ENCODE data around the gene HECA. TPM values are rescaled to one million over a fixed set of nuclear protein-coding genes. Genes with fewer than 3 reads are reported as not detected.
A peak's percentile ranks its signal among the peaks of the same experiment; 100 is the strongest.

HECA gene
- total RNA-seq, 3 donors from 2014 or later (not counting 1 experiment from before 2014, with no cell fraction given) = 76.5 to 80.5 (median 77.6) TPM

GRCh38 chr6:139143111-139143510 is 8.2 kb downstream of the HECA start:
- peak overlapping the region; percentile 47 for H3K4me3 Mint-ChIP-seq
- intact Hi-C loops (cut with micrococcal nuclease) = no loop called here
- peak in 2 of 3 donors; percentile 8 to 23 for ATAC-seq
- Histone ChIP-seq H3K4me3 (ENCODE audit: low read length) (no peak overlapping the region), H3K27me3 (ENCODE audit: control insufficient read depth, insufficient read depth, low read length) (no peaks in the 10 kb centered on the region), H3K36me3 (ENCODE audit: control insufficient read depth, insufficient read depth, low read length) (no peaks in the 10 kb centered on the region), H3K4me1 (ENCODE audit: control insufficient read depth, insufficient read depth, low read length) (peaks cover 36% of the 10 kb centered on the region), H3K27ac (ENCODE audit: low read length) (no peak overlapping the region), H3K9me3 (ENCODE audit: control insufficient read depth, insufficient read depth, low read length) (no peaks in the 10 kb centered on the region)
- H3K9me3 Mint-ChIP-seq = no peaks in the 10 kb centered on the region
- no peak for DNase-seq
- H3K36me3 Mint-ChIP-seq = no peaks in the 10 kb centered on the region
- H3K27ac Mint-ChIP-seq = peak overlapping the region; percentile 0 to 42
- H3K27me3 Mint-ChIP-seq (ENCODE audit: low read depth in 2 of 2) = no peaks in the 10 kb centered on the region
- TF ChIP-seq, protein P1, sequence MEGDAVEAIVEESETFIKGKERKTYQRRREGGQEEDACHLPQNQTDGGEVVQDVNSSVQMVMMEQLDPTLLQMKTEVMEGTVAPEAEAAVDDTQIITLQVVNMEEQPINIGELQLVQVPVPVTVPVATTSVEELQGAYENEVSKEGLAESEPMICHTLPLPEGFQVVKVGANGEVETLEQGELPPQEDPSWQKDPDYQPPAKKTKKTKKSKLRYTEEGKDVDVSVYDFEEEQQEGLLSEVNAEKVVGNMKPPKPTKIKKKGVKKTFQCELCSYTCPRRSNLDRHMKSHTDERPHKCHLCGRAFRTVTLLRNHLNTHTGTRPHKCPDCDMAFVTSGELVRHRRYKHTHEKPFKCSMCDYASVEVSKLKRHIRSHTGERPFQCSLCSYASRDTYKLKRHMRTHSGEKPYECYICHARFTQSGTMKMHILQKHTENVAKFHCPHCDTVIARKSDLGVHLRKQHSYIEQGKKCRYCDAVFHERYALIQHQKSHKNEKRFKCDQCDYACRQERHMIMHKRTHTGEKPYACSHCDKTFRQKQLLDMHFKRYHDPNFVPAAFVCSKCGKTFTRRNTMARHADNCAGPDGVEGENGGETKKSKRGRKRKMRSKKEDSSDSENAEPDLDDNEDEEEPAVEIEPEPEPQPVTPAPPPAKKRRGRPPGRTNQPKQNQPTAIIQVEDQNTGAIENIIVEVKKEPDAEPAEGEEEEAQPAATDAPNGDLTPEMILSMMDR (IDR thresholded peaks at IDR 0.05) = no peak
- peaks cover 79 to 86% of the 10 kb centered on the region in 2 donors for H3K4me1 Mint-ChIP-seq
- 41% methylated on average over 2 of the region's 3 CpGs for WGBS (ENCODE audit: insufficient coverage)

DNA sequence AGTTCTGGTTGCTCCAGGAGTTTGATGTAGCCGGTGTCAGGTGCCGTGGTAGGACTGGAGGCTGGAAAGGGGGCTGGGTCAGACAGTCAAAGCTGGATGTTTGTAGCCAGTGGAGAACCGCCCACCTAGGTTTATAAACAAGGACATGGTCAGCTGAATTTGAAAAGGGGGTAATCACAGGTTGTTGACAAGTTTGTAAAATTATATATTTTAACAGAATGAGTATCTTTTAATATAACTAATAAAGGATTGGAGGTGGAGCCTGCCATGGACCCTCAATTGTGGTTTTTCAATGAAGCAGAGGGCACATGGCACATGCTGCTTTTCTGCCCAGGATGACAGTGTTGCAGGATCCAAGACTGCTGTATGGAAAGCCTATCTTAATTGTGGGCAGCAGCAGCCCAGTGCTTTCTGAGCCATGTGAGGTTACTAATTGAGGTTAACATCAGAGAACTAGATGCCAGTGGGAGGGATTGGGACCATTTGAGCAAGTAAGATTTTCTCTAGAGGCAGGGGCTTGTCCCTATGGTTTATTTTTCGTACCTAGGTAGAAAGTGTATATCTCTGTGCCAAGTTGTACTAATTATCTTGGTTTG is 9.7 kb downstream of the HECA start:
- TF ChIP-seq, protein P1 (IDR thresholded peaks at IDR 0.05) = no peak
- Histone ChIP-seq H3K9me3 (ENCODE audit: control insufficient read depth, insufficient read depth, low read length) (no peaks in the 10 kb centered on the region), H3K4me3 (ENCODE audit: low read length) (no peak overlapping the region), H3K36me3 (ENCODE audit: control insufficient read depth, insufficient read depth, low read length) (no peaks in the 10 kb centered on the region), H3K27me3 (ENCODE audit: control insufficient read depth, insufficient read depth, low read length) (no peaks in the 10 kb centered on the region), H3K4me1 (ENCODE audit: control insufficient read depth, insufficient read depth, low read length) (peaks cover 42% of the 10 kb centered on the region), H3K27ac (ENCODE audit: low read length) (no peak overlapping the region)
- intact Hi-C loops (cut with micrococcal nuclease) = no loop called here
- DNase-seq = no peak
- WGBS (ENCODE audit: insufficient coverage) = 82% methylated on average over 3 of the region's 4 CpGs
- peak in 1 of 3 donors; percentile 27 for ATAC-seq
- peak overlapping the region; percentile 55 to 79 for H3K27ac Mint-ChIP-seq
- H3K36me3 Mint-ChIP-seq = no peaks in the 10 kb centered on the region
- H3K9me3 Mint-ChIP-seq = no peaks in the 10 kb centered on the region
- peak overlapping the region; percentile 73 for H3K4me3 Mint-ChIP-seq
- peaks cover 77 to 83% of the 10 kb centered on the region in 2 donors for H3K4me1 Mint-ChIP-seq
- H3K27me3 Mint-ChIP-seq (ENCODE audit: low read depth in 2 of 2) = no peaks in the 10 kb centered on the region

DNA sequence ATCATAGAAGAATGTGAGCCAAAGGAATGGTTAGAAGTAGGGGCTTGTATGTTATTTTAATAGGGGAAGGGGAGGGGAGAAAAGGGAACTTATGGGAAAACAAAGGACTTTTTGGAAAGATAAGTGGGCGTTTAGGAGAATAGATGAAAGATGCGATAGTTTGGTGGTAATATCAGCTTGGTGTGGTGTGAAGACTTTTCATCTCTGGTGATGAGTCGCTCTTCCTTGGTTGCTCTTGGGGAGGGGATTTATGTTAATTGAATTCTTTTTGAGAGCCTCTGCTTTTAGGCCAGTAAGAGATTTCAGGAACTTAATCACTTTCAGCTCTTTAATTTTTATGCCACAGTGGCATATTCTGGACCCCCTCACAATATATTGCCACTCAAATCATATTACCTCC is 10.8 kb downstream of the HECA start:
- Mint-ChIP-seq H3K4me1 (peaks cover 78 to 83% of the 10 kb centered on the region in 2 donors), H3K27ac (peak overlapping the region; percentile 55 to 79), H3K36me3 (no peaks in the 10 kb centered on the region), H3K27me3 (ENCODE audit: low read depth in 2 of 2) (no peaks in the 10 kb centered on the region), H3K9me3 (no peaks in the 10 kb centered on the region), H3K4me3 (peak overlapping the region; percentile 73)
- peaks cover 44% of the 10 kb centered on the region for H3K4me1 ChIP-seq (ENCODE audit: control insufficient read depth, insufficient read depth, low read length)
- no peak for ATAC-seq
- H3K27me3 ChIP-seq (ENCODE audit: control insufficient read depth, insufficient read depth, low read length) = no peaks in the 10 kb centered on the region
- H3K36me3 ChIP-seq (ENCODE audit: control insufficient read depth, insufficient read depth, low read length) = no peaks in the 10 kb centered on the region
- H3K4me3 ChIP-seq (ENCODE audit: low read length) = no peak overlapping the region
- no peak for DNase-seq
- 30% methylated on average over 3 of the region's 3 CpGs for WGBS (ENCODE audit: insufficient coverage)
- TF ChIP-seq, protein P1 (IDR thresholded peaks at IDR 0.05) = no peak
- intact Hi-C loops (cut with micrococcal nuclease) = no loop called here
- no peak overlapping the region for H3K27ac ChIP-seq (ENCODE audit: low read length)
- no peaks in the 10 kb centered on the region for H3K9me3 ChIP-seq (ENCODE audit: control insufficient read depth, insufficient read depth, low read length)

GRCh38 chr6:139146317-139146726 is 11.4 kb downstream of the HECA start:
- peak overlapping the region; percentile 45 to 79 for H3K27ac Mint-ChIP-seq

More at GRCh38 chr6:139146317-139146726, 11.4 kb downstream of the HECA start:
- Histone ChIP-seq H3K9me3 (ENCODE audit: control insufficient read depth, insufficient read depth, low read length) (no peaks in the 10 kb centered on the region), H3K4me1 (ENCODE audit: control insufficient read depth, insufficient read depth, low read length) (peaks cover 49% of the 10 kb centered on the region), H3K36me3 (ENCODE audit: control insufficient read depth, insufficient read depth, low read length) (no peaks in the 10 kb centered on the region), H3K27ac (ENCODE audit: low read length) (no peak overlapping the region), H3K27me3 (ENCODE audit: control insufficient read depth, insufficient read depth, low read length) (no peaks in the 10 kb centered on the region), H3K4me3 (ENCODE audit: low read length) (no peak overlapping the region)
- H3K4me1 Mint-ChIP-seq = peaks cover 84 to 90% of the 10 kb centered on the region in 2 donors
- peak in 1 of 3 donors; percentile 23 for ATAC-seq
- WGBS (ENCODE audit: insufficient coverage) = 66% methylated on average over 4 of the region's 5 CpGs
- no peak for DNase-seq
- intact Hi-C loops (cut with micrococcal nuclease) = no loop called here
- H3K36me3 Mint-ChIP-seq = no peaks in the 10 kb centered on the region
- no peaks in the 10 kb centered on the region for H3K27me3 Mint-ChIP-seq (ENCODE audit: low read depth in 2 of 2)
- no peaks in the 10 kb centered on the region for H3K9me3 Mint-ChIP-seq
- H3K4me3 Mint-ChIP-seq = peak overlapping the region; percentile 73
- TF ChIP-seq, protein P1 (IDR thresholded peaks at IDR 0.05) = no peak
